Osteocyte (in vitro differentiated cells): ENCODE results near the gene ARHGAP24. TPM values are rescaled to one million over a fixed set of nuclear protein-coding genes. Genes with fewer than 3 reads are reported as not detected.

Experiments
- DNase-seq: peaks from one replicate; pipeline ENCODE4 v3.0.0; 2021; ENCODE audit warnings: mixed read lengths; ENCODE audit not compliant: unreplicated experiment; ENCODE audit errors: extremely low spot score
- H3K27ac Mint-ChIP-seq: one replicate; pipeline ENCODE4 v1.8.0; 2021; ENCODE audit warnings: mild to moderate bottlenecking, mixed read lengths; ENCODE audit not compliant: unreplicated experiment
- H3K27me3 Mint-ChIP-seq: one replicate; pipeline ENCODE4 v1.8.0; 2021; ENCODE audit warnings: mixed read lengths; ENCODE audit not compliant: unreplicated experiment
- H3K36me3 Mint-ChIP-seq: one replicate; pipeline ENCODE4 v1.8.0; 2021; ENCODE audit warnings: mixed read lengths; ENCODE audit not compliant: unreplicated experiment
- H3K4me1 Mint-ChIP-seq: one replicate; pipeline ENCODE4 v1.8.0; 2021; ENCODE audit warnings: mixed read lengths; ENCODE audit not compliant: unreplicated experiment
- H3K4me3 Mint-ChIP-seq: one replicate; pipeline ENCODE4 v1.8.0; 2021; ENCODE audit warnings: mild to moderate bottlenecking, moderate library complexity, mixed read lengths; ENCODE audit not compliant: unreplicated experiment
- H3K9me3 Mint-ChIP-seq: one replicate; pipeline ENCODE4 v1.8.0; 2021; ENCODE audit warnings: mixed read lengths; ENCODE audit not compliant: unreplicated experiment
- total RNA-seq: library from RNA; stranded (reverse); gene quantifications from 2 replicates; pipeline ENCODE4 v1.2.1, GENCODE V29; 2021
- TF ChIP-seq, protein P1 (sequence below): fragments of 200-600 bp; sonication (generic); IDR thresholded peaks from 2 replicates; pipeline ENCODE4 v1.5.0; 2021; ENCODE audit warnings: antibody characterized with exemption, mild to moderate bottlenecking, moderate library complexity

Gene ARHGAP24
- total RNA-seq, 1 donor from 2014 or later: 29.3 TPM

DNA sequence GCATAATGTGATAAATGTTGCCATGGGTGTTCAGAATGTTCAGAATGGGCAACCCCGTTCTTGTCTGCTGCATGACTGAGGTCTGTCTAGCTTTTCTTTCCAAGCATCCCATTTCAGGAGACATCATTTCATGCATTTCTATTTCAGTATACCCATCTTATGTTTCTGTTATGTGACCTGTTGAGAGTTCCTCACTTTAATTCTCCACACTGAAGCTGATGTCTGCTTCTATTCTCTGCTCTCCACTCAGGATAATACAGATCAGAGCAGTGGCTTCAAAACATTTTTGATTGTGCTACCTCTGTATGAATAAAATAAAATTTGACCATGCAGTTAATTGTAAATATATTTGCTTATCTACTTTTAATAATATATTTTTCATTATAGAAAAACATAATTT, 398.6 kb downstream of the ARHGAP24 start:
- no peaks in the 10 kb centered on the region for H3K9me3 Mint-ChIP-seq
- DNase-seq: no peak
- H3K27ac Mint-ChIP-seq: no peak overlapping the region
- H3K27me3 Mint-ChIP-seq: no peaks in the 10 kb centered on the region
- H3K4me1 Mint-ChIP-seq: peaks cover 12% of the 10 kb centered on the region
- no peak overlapping the region for H3K4me3 Mint-ChIP-seq
- TF ChIP-seq, protein P1, sequence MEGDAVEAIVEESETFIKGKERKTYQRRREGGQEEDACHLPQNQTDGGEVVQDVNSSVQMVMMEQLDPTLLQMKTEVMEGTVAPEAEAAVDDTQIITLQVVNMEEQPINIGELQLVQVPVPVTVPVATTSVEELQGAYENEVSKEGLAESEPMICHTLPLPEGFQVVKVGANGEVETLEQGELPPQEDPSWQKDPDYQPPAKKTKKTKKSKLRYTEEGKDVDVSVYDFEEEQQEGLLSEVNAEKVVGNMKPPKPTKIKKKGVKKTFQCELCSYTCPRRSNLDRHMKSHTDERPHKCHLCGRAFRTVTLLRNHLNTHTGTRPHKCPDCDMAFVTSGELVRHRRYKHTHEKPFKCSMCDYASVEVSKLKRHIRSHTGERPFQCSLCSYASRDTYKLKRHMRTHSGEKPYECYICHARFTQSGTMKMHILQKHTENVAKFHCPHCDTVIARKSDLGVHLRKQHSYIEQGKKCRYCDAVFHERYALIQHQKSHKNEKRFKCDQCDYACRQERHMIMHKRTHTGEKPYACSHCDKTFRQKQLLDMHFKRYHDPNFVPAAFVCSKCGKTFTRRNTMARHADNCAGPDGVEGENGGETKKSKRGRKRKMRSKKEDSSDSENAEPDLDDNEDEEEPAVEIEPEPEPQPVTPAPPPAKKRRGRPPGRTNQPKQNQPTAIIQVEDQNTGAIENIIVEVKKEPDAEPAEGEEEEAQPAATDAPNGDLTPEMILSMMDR: no peak
- no peaks in the 10 kb centered on the region for H3K36me3 Mint-ChIP-seq

DNA sequence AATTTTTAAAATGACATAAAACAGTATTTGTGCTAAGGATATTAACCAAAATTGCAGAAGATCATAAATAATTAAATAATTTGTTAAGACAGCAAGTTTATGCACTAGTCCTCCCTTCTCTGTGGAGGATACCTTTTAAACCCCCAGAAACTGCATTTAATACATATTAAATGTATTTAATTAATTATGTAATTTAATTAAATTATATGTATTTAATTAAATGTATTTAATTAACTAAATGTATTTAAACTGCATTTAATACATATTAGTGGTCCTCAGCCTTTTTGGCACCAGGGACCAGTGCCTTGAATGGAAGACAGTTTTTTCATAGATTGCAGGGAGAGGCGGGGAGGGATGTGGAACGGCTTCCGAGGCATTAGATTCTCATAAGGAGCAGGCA, 404.6 kb downstream of the ARHGAP24 start:
- TF ChIP-seq, protein P1: no peak
- H3K27me3 Mint-ChIP-seq: no peaks in the 10 kb centered on the region
- H3K4me1 Mint-ChIP-seq: peaks cover 2% of the 10 kb centered on the region
- no peak for DNase-seq
- peaks cover 4% of the 10 kb centered on the region for H3K36me3 Mint-ChIP-seq
- no peak overlapping the region for H3K4me3 Mint-ChIP-seq
- no peak overlapping the region for H3K27ac Mint-ChIP-seq
- peaks cover 5% of the 10 kb centered on the region for H3K9me3 Mint-ChIP-seq

DNA sequence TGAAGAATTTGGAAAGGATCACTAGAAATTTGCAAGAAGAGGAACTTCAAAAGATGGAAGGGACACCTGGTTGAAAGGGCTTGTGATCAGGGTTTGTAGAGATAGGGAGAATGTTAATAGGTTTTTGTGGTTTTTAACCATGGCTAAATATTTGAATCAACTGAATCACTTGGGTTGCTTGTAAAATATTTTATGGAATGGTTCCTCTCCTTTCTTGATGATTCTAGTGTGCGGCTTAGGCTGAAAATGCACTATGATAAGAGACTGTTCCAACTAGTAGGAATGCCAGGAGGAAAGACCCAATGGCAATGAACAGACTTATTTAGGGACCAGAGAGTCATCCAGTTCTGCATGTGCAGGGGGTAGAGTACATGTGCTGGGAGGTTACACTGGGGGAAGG, 408.2 kb downstream of the ARHGAP24 start:
- peaks cover 12% of the 10 kb centered on the region for H3K4me1 Mint-ChIP-seq
- peaks cover 4% of the 10 kb centered on the region for H3K36me3 Mint-ChIP-seq
- no peaks in the 10 kb centered on the region for H3K27me3 Mint-ChIP-seq
- TF ChIP-seq, protein P1: no peak
- peaks cover 5% of the 10 kb centered on the region for H3K9me3 Mint-ChIP-seq
- no peak overlapping the region for H3K4me3 Mint-ChIP-seq
- no peak overlapping the region for H3K27ac Mint-ChIP-seq
- DNase-seq: no peak

DNA sequence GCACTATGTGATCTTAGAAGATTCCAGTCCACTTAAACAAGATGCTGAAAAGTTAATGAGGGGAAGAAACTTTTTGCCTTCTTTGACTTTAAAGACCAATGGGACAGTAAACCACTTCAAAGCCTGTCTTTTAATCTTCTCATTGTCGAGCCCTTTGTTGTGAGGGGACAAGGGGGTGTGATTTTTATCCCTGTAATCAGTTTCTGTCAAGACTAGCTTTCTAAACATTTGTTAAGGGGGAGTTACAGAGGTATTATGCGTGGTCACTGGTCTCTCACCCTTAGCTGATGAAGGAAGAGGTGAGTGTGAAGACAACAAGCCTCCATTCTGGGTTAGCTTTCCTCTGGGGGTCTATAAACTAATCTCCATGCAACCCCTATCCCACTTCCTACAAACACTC, 409.3 kb downstream of the ARHGAP24 start:
- H3K4me3 Mint-ChIP-seq: no peak overlapping the region
- H3K4me1 Mint-ChIP-seq: peaks cover 12% of the 10 kb centered on the region
- peaks cover 9% of the 10 kb centered on the region for H3K9me3 Mint-ChIP-seq
- peaks cover 8% of the 10 kb centered on the region for H3K36me3 Mint-ChIP-seq
- DNase-seq: no peak
- TF ChIP-seq, protein P1: no peak
- H3K27me3 Mint-ChIP-seq: no peaks in the 10 kb centered on the region
- no peak overlapping the region for H3K27ac Mint-ChIP-seq

DNA sequence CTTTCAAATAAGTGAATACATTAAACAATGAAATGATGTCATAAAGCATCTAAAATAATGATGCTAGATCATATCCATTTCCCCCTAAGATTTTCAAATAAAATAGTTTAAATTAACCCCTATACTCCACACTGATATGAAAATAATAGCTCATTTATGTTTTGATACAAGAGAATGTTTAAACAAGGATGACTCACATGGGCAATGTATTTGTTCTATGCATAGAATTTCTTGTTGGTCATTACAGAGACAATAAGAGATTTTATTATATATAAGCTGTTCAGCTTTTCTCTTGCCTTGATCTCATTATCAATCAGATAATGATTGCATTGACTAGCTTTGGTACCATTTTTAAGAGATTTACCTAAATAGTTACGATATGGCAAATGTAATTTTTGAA, 411.7 kb downstream of the ARHGAP24 start:
- Mint-ChIP-seq H3K9me3 (peaks cover 9% of the 10 kb centered on the region), H3K4me1 (peaks cover 12% of the 10 kb centered on the region), H3K4me3 (no peak overlapping the region), H3K27me3 (no peaks in the 10 kb centered on the region), H3K27ac (no peak overlapping the region), H3K36me3 (peaks cover 8% of the 10 kb centered on the region)
- DNase-seq: no peak
- TF ChIP-seq, protein P1: no peak
